ENCODE results near the gene TANC1.
"Not testable (repeated sequence)": the region's sequence is repeated elsewhere in the genome, so short reads cannot be mapped to it uniquely, and the experiment has no call there.

TANC1 gene

GRCh38 chr2:159095813-159096212, 127.4 kb downstream of the TANC1 start:
- TF ChIP-seq GATA1 (IDR thresholded peaks at IDR 0.05; ENCODE audit: low read depth, low read length), result no peak
- no peak for TF ChIP-seq POLR2A (IDR thresholded peaks at IDR 0.05; ENCODE audit: low read length)
- no peak for DNase-seq

- DNase-seq, result not testable (repeated sequence)
Measured at GRCh38 chr2:159096302-159096855, 127.9 kb downstream of the TANC1 start.

- TF ChIP-seq POLR2A (IDR thresholded peaks at IDR 0.05; ENCODE audit: low read length) (no peak), GATA1 (IDR thresholded peaks at IDR 0.05; ENCODE audit: low read depth, low read length) (no peak)
- peak in 1 of 2 experiments; percentile 17 for DNase-seq
Measured at GRCh38 chr2:159096901-159097300, 128.5 kb downstream of the TANC1 start.

- peak in 1 of 2 experiments; percentile 36 for DNase-seq
- TF ChIP-seq GATA1 (IDR thresholded peaks at IDR 0.05; ENCODE audit: low read depth, low read length) (no peak), POLR2A (IDR thresholded peaks at IDR 0.05; ENCODE audit: low read length) (no peak)
Measured at GRCh38 chr2:159098361-159098760, 129.9 kb downstream of the TANC1 start.

GRCh38 chr2:159098921-159099411, 130.5 kb downstream of the TANC1 start:
- DNase-seq, result no peak
- TF ChIP-seq POLR2A (IDR thresholded peaks at IDR 0.05; ENCODE audit: low read length) (no peak), GATA1 (IDR thresholded peaks at IDR 0.05; ENCODE audit: low read depth, low read length) (no peak)

GRCh38 chr2:159101755-159102489, 133.5 kb downstream of the TANC1 start:
- DNase-seq, result no peak
- TF ChIP-seq POLR2A (IDR thresholded peaks at IDR 0.05; ENCODE audit: low read length), result no peak
- TF ChIP-seq GATA1 (IDR thresholded peaks at IDR 0.05; ENCODE audit: low read depth, low read length), result no peak

GRCh38 chr2:159103411-159103810, 135.0 kb downstream of the TANC1 start:
- TF ChIP-seq GATA1 (IDR thresholded peaks at IDR 0.05; ENCODE audit: low read depth, low read length), result no peak
- TF ChIP-seq POLR2A (IDR thresholded peaks at IDR 0.05; ENCODE audit: low read length), result no peak
- DNase-seq, result no peak

- no peak for TF ChIP-seq GATA1 (IDR thresholded peaks at IDR 0.05; ENCODE audit: low read depth, low read length)
- no peak for TF ChIP-seq POLR2A (IDR thresholded peaks at IDR 0.05; ENCODE audit: low read length)
- no peak for DNase-seq
Measured at GRCh38 chr2:159106109-159106508, 137.7 kb downstream of the TANC1 start.

GRCh38 chr2:159108181-159108893, 139.9 kb downstream of the TANC1 start:
- no peak for TF ChIP-seq POLR2A (IDR thresholded peaks at IDR 0.05; ENCODE audit: low read length)
- no peak for TF ChIP-seq GATA1 (IDR thresholded peaks at IDR 0.05; ENCODE audit: low read depth, low read length)

GRCh38 chr2:159109517-159109916, 141.1 kb downstream of the TANC1 start:
- no peak for DNase-seq
- TF ChIP-seq POLR2A (IDR thresholded peaks at IDR 0.05; ENCODE audit: low read length) (no peak), GATA1 (IDR thresholded peaks at IDR 0.05; ENCODE audit: low read depth, low read length) (no peak)

More at GRCh38 chr2:159108181-159108893, 139.9 kb downstream of the TANC1 start:
- no peak for DNase-seq

GRCh38 chr2:159110784-159111183, 142.3 kb downstream of the TANC1 start:
- no peak for DNase-seq
- TF ChIP-seq POLR2A (IDR thresholded peaks at IDR 0.05; ENCODE audit: low read length) (no peak), GATA1 (IDR thresholded peaks at IDR 0.05; ENCODE audit: low read depth, low read length) (no peak)

GRCh38 chr2:159111346-159111927, 143.0 kb downstream of the TANC1 start:
- TF ChIP-seq GATA1 (IDR thresholded peaks at IDR 0.05; ENCODE audit: low read depth, low read length) (no peak), POLR2A (IDR thresholded peaks at IDR 0.05; ENCODE audit: low read length) (no peak)
- no peak for DNase-seq

GRCh38 chr2:159114835-159115234, 146.4 kb downstream of the TANC1 start:
- no peak for DNase-seq
- TF ChIP-seq POLR2A (IDR thresholded peaks at IDR 0.05; ENCODE audit: low read length), result no peak
- TF ChIP-seq GATA1 (IDR thresholded peaks at IDR 0.05; ENCODE audit: low read depth, low read length), result no peak

GRCh38 chr2:159116922-159117321, 148.5 kb downstream of the TANC1 start:
- TF ChIP-seq GATA1 (IDR thresholded peaks at IDR 0.05; ENCODE audit: low read depth, low read length) (no peak), POLR2A (IDR thresholded peaks at IDR 0.05; ENCODE audit: low read length) (no peak)
- DNase-seq, result no peak

Data from erythroblast (primary cell).